Epithelial cell of proximal tubule (primary cell): Measurements from ENCODE around the gene LENG9. TPM values are rescaled to one million over a fixed set of nuclear protein-coding genes. Genes with fewer than 3 reads are reported as not detected.
A peak's percentile ranks its signal among the peaks of the same experiment; 100 is the strongest.

Source experiments
- DNase-seq: peaks from one replicate; pipeline ENCODE4 v3.0.0-alpha.2; 2011; ENCODE audit warnings: low read depth
- H3K4me3 ChIP-seq: 2 replicates; pipeline ENCODE4 v1.5.1; 2011; ENCODE audit warnings: low read depth, mild to moderate bottlenecking, low read length
- total RNA-seq: library from RNA; depleted of rRNA; stranded (reverse); fragments of >200 nt; gene quantifications from 2 replicates; pipeline ENCODE4 v1.2.3, GENCODE V29; 2015
- TF ChIP-seq, protein P1 (sequence below): conservative IDR thresholded peaks from 2 replicates; pipeline ENCODE4 v1.5.1; 2012; ENCODE audit warnings: low read depth, mild to moderate bottlenecking, low read length

LENG9 gene
- total RNA-seq, 1 donor from 2014 or later, result 4.1 TPM

DNA sequence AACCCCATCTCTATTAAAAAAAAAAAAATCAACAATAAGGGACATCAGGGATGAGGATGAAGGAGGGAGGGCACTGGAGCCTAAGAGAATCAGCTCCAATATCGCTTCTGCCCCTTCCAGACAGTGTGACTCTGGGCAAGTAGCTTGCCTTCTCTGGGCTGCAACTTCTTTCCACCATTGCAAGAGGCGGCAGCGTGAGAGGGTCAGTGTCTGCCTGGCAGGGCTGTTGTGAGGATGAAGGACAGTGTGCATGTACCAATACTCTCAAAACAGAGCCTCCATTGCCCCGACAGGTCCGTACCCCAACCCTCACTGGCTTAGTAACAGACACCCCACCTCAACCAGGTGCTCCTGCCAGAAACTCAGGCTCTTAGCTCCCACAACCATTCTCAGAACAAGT is 29.9 kb downstream of the LENG9 start:
- TF ChIP-seq, protein P1, sequence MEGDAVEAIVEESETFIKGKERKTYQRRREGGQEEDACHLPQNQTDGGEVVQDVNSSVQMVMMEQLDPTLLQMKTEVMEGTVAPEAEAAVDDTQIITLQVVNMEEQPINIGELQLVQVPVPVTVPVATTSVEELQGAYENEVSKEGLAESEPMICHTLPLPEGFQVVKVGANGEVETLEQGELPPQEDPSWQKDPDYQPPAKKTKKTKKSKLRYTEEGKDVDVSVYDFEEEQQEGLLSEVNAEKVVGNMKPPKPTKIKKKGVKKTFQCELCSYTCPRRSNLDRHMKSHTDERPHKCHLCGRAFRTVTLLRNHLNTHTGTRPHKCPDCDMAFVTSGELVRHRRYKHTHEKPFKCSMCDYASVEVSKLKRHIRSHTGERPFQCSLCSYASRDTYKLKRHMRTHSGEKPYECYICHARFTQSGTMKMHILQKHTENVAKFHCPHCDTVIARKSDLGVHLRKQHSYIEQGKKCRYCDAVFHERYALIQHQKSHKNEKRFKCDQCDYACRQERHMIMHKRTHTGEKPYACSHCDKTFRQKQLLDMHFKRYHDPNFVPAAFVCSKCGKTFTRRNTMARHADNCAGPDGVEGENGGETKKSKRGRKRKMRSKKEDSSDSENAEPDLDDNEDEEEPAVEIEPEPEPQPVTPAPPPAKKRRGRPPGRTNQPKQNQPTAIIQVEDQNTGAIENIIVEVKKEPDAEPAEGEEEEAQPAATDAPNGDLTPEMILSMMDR, result no peak
- DNase-seq, result no peak
- no peak overlapping the region for H3K4me3 ChIP-seq

DNA sequence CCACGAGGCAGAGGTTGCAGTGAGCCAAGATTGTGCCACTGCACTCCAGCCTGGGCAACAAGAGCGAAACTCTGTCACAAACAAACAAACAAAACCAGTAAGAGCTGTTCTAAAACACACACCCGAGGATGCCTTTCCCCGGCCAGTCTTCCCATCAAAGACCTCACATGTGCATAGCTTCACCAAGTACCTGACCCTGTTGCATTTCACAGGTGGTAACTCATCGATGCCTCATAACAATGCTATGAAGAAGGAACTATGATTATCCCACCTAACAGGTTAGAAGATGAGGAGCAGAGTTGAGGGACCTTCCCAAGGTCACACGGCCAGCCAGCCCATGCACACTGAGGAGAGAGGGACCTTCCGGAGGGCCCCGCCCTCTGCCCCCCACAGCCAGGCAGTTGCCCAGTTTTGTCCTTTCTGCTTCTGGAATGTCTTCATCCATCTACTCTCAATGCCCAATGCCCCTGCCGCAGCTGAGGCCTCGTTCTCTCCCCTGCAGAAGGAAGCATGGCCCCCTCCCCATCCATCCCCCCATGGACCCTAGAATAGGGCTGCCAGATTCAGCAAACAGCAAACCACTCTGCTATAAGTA is 31.3 kb downstream of the LENG9 start:
- no peak overlapping the region for H3K4me3 ChIP-seq
- no peak for DNase-seq
- TF ChIP-seq, protein P1, result no peak

DNA sequence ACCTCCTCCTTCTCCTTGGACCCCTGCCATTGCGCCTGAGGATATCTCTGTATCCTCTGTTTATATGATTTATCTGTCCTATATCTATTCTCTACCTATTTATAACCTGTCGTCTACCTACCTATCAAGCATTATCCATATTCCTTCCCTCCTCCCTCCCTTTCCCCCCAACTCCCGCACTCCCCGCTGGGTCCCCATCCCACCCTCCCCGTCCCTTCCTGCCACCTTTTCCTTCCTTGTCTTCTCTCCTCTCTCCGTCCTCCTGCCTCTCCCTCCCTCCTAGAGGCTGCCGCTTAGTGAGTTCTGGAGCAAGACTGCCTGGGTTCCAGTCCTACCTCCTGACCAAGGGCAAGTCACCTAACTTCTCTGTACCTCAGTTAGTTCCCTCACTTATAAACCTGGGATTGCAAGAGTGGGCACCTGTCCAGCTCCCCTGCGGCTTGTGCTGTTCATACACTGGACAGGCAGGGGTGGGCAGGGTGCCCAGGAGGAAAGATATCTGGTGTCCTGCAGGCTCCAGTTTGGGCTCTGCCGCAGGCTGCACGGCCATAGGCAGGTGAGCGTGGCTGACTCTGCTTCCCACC is 32.2 kb downstream of the LENG9 start:
- TF ChIP-seq, protein P1, result no peak
- no peak for DNase-seq
- peak overlapping the region; percentile 14 for H3K4me3 ChIP-seq

DNA sequence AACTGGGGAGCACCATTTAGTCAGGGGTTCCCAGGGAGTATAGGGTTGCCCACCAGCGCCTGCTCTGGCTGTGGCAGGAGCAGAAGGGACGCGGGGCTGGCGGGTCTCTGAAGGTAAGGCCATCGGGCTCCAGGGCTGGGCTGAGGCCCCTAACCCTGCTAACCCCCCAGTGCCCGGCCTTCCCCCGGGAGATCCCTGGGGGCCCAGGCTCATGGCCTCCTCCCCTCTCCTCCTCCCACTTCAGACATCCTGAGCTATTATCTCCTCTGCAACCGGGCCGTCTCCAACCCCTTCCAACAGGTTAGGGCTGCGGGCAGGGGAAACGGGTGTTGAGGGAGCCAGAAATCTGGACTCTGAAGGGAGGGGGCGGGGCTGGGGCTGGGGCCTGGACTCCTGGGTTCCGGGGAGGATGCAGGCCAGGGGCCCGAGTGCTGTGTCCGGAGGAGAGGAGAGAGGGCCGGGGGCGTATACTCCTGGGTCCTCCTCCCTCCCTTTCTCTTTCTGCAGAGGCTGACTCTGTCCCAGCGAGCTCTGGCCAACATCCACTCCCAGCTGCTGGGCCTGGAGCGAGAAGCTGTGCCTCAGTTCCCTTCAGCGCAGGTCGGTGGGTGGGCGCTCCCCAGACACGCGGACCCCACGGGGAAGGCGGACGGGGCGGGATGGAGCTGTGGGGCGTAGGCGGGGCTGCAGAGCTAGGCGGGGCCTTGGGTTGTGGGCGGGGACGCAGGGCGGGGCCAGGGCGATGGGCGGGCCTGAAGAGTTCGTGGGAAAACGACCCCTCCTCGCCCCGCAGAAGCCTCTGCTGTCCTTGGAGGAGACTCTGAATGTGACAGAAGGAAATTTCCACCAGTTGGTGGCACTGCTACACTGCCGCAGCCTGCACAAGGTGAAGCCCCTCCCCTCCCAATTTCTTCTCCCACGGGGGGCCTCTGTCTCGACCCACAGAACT is 33.0 kb downstream of the LENG9 start:
- no peak for DNase-seq

DNA sequence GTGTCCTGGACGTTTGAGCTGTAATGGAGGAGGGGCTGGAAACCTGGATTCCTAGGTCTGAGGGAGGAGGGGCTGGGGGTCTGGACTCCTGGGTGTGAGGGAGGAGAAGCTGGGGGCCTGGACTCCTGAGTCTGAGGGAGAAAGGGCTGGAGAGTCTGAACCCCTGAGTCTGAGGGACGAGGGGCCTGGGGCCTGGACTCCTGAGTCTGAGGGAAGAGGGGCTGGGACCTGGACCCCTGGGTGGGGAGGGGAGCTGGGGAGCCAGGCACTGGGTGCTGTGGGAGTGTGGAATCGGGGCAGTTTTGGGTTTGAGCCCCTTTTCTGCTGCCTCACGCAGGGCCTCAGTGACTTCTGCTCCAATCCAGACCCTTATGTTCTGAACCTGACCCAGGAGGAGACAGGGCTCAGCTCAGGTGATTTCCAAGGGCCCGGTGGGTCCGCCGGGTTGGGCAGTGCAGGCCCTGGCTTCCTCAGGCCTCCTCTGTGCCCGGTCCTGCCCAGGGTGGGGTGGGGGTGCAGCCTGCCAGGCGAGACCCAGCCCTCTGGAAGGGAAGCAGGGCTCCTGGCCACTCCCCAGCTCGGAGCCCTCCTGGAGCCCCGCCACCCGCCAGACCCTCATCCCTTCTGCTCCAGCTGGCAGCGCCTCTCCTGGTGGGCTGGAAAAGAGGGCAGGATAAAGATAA is 33.9 kb downstream of the LENG9 start:
- TF ChIP-seq, protein P1, result no peak
- DNase-seq, result no peak
- no peak overlapping the region for H3K4me3 ChIP-seq

More for the DNA sequence above, 33.0 kb downstream of the LENG9 start:
- TF ChIP-seq, protein P1, result peak; percentile 15
- peak overlapping the region; percentile 14 for H3K4me3 ChIP-seq

DNA sequence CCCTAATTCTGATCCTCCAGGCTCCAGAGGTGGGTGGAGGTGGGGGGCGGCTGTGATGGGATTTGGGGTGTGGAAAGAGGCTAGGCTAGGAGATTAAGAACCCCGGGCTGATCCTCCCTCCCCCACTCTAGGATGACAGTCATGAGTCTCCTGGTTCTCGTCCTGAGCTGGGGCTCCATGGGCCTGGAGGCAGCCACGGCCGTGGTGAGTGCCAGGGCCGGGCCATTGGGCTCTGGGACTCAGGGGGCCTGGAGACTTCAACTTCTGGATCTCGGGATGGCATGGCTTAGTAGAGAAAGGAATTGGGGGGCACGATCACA is 34.4 kb downstream of the LENG9 start:
- TF ChIP-seq, protein P1, result no peak
- H3K4me3 ChIP-seq, result no peak overlapping the region
- DNase-seq, result no peak
